GM10266 (cell line): Measurements from ENCODE around the gene PRR33.

Experiments used
- DNase-seq: peaks from one replicate; pipeline ENCODE4 v3.0.0; 2012; ENCODE audit errors: extremely low spot score
- CTCF ChIP-seq: IDR thresholded peaks from 2 replicates; pipeline ENCODE4 v1.5.1; 2012; ENCODE audit warnings: mild to moderate bottlenecking, low read depth; ENCODE audit not compliant: control insufficient read depth, insufficient read depth; ENCODE audit errors: missing control alignments

Gene PRR33

GRCh38 chr11:1930462-1930830, 38.8 kb upstream of the PRR33 start:
- no peak for DNase-seq

GRCh38 chr11:1929621-1930461, 38.1 kb upstream of the PRR33 start:
- TF ChIP-seq CTCF: no peak
- no peak for DNase-seq

More at GRCh38 chr11:1930462-1930830, 38.8 kb upstream of the PRR33 start:
- TF ChIP-seq CTCF: no peak

- DNase-seq: no peak
- TF ChIP-seq CTCF: no peak
Observed at GRCh38 chr11:1928891-1929541, 37.3 kb upstream of the PRR33 start.

- no peak for TF ChIP-seq CTCF
- DNase-seq: peak; percentile 39
Observed at GRCh38 chr11:1928470-1928890, 36.8 kb upstream of the PRR33 start.

- DNase-seq: peak; percentile 24
- no peak for TF ChIP-seq CTCF
Observed at GRCh38 chr11:1927848-1928469, 36.3 kb upstream of the PRR33 start.

GRCh38 chr11:1927026-1927847, 35.5 kb upstream of the PRR33 start:
- peak; percentile 21 for DNase-seq
- TF ChIP-seq CTCF: no peak
